HepG2 (cell line): ENCODE measurements around the gene TMEM255B. TPM values are rescaled to one million over a fixed set of nuclear protein-coding genes. Genes with fewer than 3 reads are reported as not detected.

Experiments
- DZIP1 ChIP-seq: sonication (generic); formaldehyde crosslinking; IDR thresholded peaks from 2 replicates; pipeline ENCODE4 v1.5.0; 2020; ENCODE audit warnings: mild to moderate bottlenecking, missing genetic modification reagents
- MEIS2 ChIP-seq: sonication (generic); formaldehyde crosslinking; IDR thresholded peaks from 2 replicates; pipeline ENCODE4 v1.9.0; 2021; ENCODE audit warnings: mild to moderate bottlenecking, missing genetic modification reagents
- RORA ChIP-seq: sonication (generic); formaldehyde crosslinking; IDR thresholded peaks from 2 replicates; pipeline ENCODE4 v1.5.0; 2020; ENCODE audit warnings: mild to moderate bottlenecking, missing genetic modification reagents, moderate library complexity
- SRSF9 ChIP-seq: fragments of 200-400 bp; formaldehyde crosslinking; IDR thresholded peaks from 2 replicates; pipeline ENCODE4 v1.6.1; 2018; ENCODE audit warnings: borderline replicate concordance, mild to moderate bottlenecking, low read depth, low read length; ENCODE audit not compliant: insufficient read depth, poor library complexity, severe bottlenecking
- ZMAT3 ChIP-seq: sonication (generic); formaldehyde crosslinking; conservative IDR thresholded peaks from 2 replicates; pipeline ENCODE4 v1.7.0; 2021; ENCODE audit warnings: missing genetic modification reagents
- ZNF281 ChIP-seq: sonication (generic); formaldehyde crosslinking; IDR thresholded peaks from 2 replicates; pipeline ENCODE4 v1.4.0; 2020; ENCODE audit warnings: missing genetic modification reagents, borderline replicate concordance
- polyA plus RNA-seq, 8 experiments: library from polyadenylated mRNA; depleted of rRNA in 3 of 8; stranded (reverse) in 7 of 8; unstranded in 1 of 8; fragments of >200 nt; fragmentation: Illumina TruSeq in 4 of 8; extraction: Trizol in 4 of 8; gene quantifications; 2 replicates each; pipeline versions ENCODE4 v1.2.1 to v1.2.3, GENCODE V29; 2011 to 2016; ENCODE audit warnings: low read depth in 4 of 8, missing spikeins in 1 of 8, mixed read lengths in 1 of 8; ENCODE audit not compliant: insufficient read depth in 1 of 8
- total RNA-seq, 5 experiments: library from RNA; depleted of rRNA; stranded (reverse); fragments of >200 nt; fragmentation: Illumina TruSeq; extraction: Trizol; gene quantifications; 2 replicates each; pipeline ENCODE4 v1.2.3, GENCODE V29; 2016; ENCODE audit warnings: low read depth in 1 of 5

TMEM255B gene
- total and polyA plus RNA-seq, 2 of the 13 experiments (the other 11 are each of a cell fraction or from before 2014, with no cell fraction given): not detected

GRCh38 chr13:113838711-113839201 lies 79.7 kb downstream of the TMEM255B start (continued):
- TF ChIP-seq ZNF281 (CRISPR knock-in tag): no peak
- TF ChIP-seq SRSF9: no peak
- TF ChIP-seq DZIP1: no peak
- TF ChIP-seq RORA (CRISPR knock-in tag): no peak
- TF ChIP-seq MEIS2 (CRISPR knock-in tag): no peak
- TF ChIP-seq ZMAT3 (CRISPR knock-in tag): no peak
